ENCODE data around the gene DOCK2.

Gene DOCK2

GRCh38 chr5:169921949-169922348 lies 284.9 kb downstream of the DOCK2 start:
- Histone ChIP-seq H3K36me3 (ENCODE audit: control insufficient read depth in 2 of 2, insufficient read depth in 1 of 2, low read length in 2 of 2) (no peaks in the 10 kb centered on the region), H3K27ac (ENCODE audit: extremely low read depth, low read depth, low read length) (no peak overlapping the region), H3K4me1 (ENCODE audit: control insufficient read depth, insufficient read depth, low read length) (no peaks in the 10 kb centered on the region), H3K4me3 (ENCODE audit: low read depth, low read length) (no peak overlapping the region), H3K9me3 (ENCODE audit: control insufficient read depth, insufficient read depth, low read depth, low read length) (no peaks in the 10 kb centered on the region)
- TF ChIP-seq ZNF302 (tag by site-specific recombination; IDR thresholded peaks at IDR 0.05; ENCODE audit: low read depth) (no peak), KLF7 (tag by site-specific recombination; IDR thresholded peaks at IDR 0.05; ENCODE audit: borderline replicate concordance) (no peak), ZFHX2 (tag by site-specific recombination; conservative IDR thresholded peaks at IDR 0.05) (no peak), ZNF341 (tag by site-specific recombination; IDR thresholded peaks at IDR 0.05; ENCODE audit: low read depth) (no peak), ZNF366 (tag by site-specific recombination; conservative IDR thresholded peaks at IDR 0.05) (no peak), YY1 (tag by site-specific recombination; IDR thresholded peaks at IDR 0.05) (no peak), ZNF629 (tag by site-specific recombination; IDR thresholded peaks at IDR 0.05) (no peak), ZFP69B (tag by site-specific recombination; IDR thresholded peaks at IDR 0.05) (no peak), ZFP41 (tag by site-specific recombination; IDR thresholded peaks at IDR 0.05; ENCODE audit: borderline replicate concordance) (no peak), ZNF704 (tag by site-specific recombination; IDR thresholded peaks at IDR 0.05) (no peak), ZBTB7A (tag by site-specific recombination; IDR thresholded peaks at IDR 0.05; ENCODE audit: low read depth) (no peak), ATF2 (tag by site-specific recombination; IDR thresholded peaks at IDR 0.05; ENCODE audit: low read depth) (no peak)
- ChIA-PET POLR2A (no interaction called here), CTCF (interaction anchor here (0.6 to 2.1 kb wide), 2 partner anchors 58 to 129 kb away, joined by 3 to 8 read pairs; partner anchors contain the start of gene INSYN2B)

GRCh38 chr5:169922474-169922873 lies 285.4 kb downstream of the DOCK2 start:
- no peak overlapping the region for H3K27ac ChIP-seq (ENCODE audit: extremely low read depth, low read depth, low read length)
- TF ChIP-seq ZNF510 (tag by site-specific recombination; IDR thresholded peaks at IDR 0.05; ENCODE audit: insufficient replicate concordance), result no peak
- TF ChIP-seq ZNF664 (tag by site-specific recombination; IDR thresholded peaks at IDR 0.05), result 0 out of 2 replicates have a peak, but pooled peaks have one; percentile 23
- peak; percentile 56; the same call in 1 of the 2 replicates for TF ChIP-seq ZNF768 (tag by site-specific recombination; IDR thresholded peaks at IDR 0.05)
- TF ChIP-seq KLF10 (tag by site-specific recombination; IDR thresholded peaks at IDR 0.05), result no peak
- no peak for TF ChIP-seq ZNF138 (tag by site-specific recombination; IDR thresholded peaks at IDR 0.05; ENCODE audit: borderline replicate concordance)
- H3K36me3 ChIP-seq (ENCODE audit: control insufficient read depth in 2 of 2, insufficient read depth in 1 of 2, low read length in 2 of 2), result no peaks in the 10 kb centered on the region
- H3K4me1 ChIP-seq (ENCODE audit: control insufficient read depth, insufficient read depth, low read length), result no peaks in the 10 kb centered on the region
- no peak overlapping the region for H3K4me3 ChIP-seq (ENCODE audit: low read depth, low read length)
- ChIA-PET CTCF (interaction anchor here (0.6 to 2.1 kb wide), 3 partner anchors 58 to 148 kb away, joined by 3 to 8 read pairs (median 3); partner anchors contain the start of gene INSYN2B), POLR2A (no interaction called here)
- no peaks in the 10 kb centered on the region for H3K9me3 ChIP-seq (ENCODE audit: control insufficient read depth, insufficient read depth, low read depth, low read length)

GRCh38 chr5:169923988-169924387 lies 286.9 kb downstream of the DOCK2 start:
- CTCF ChIA-PET, result no interaction called here
- Histone ChIP-seq H3K36me3 (ENCODE audit: control insufficient read depth in 2 of 2, insufficient read depth in 1 of 2, low read length in 2 of 2) (no peaks in the 10 kb centered on the region), H3K4me1 (ENCODE audit: control insufficient read depth, insufficient read depth, low read length) (no peaks in the 10 kb centered on the region), H3K9me3 (ENCODE audit: control insufficient read depth, insufficient read depth, low read depth, low read length) (no peaks in the 10 kb centered on the region), H3K27ac (ENCODE audit: extremely low read depth, low read depth, low read length) (no peak overlapping the region), H3K4me3 (ENCODE audit: low read depth, low read length) (no peak overlapping the region)
- POLR2A ChIA-PET, result no interaction called here
- TF ChIP-seq ZNF639 (tag by site-specific recombination; IDR thresholded peaks at IDR 0.05) (no peak), GLIS2 (tag by site-specific recombination; IDR thresholded peaks at IDR 0.05) (no peak), SALL2 (tag by site-specific recombination; IDR thresholded peaks at IDR 0.05; ENCODE audit: borderline replicate concordance) (no peak), EGR2 (tag by site-specific recombination; IDR thresholded peaks at IDR 0.05; ENCODE audit: low read depth) (no peak), ZNF529 (tag by site-specific recombination; IDR thresholded peaks at IDR 0.05; ENCODE audit: insufficient replicate concordance) (no peak), ZIC2 (tag by site-specific recombination; IDR thresholded peaks at IDR 0.05) (no peak), ZNF26 (tag by site-specific recombination; IDR thresholded peaks at IDR 0.05) (no peak), ZNF561 (tag by site-specific recombination; IDR thresholded peaks at IDR 0.05; ENCODE audit: borderline replicate concordance) (no peak), ZNF214 (tag by site-specific recombination; IDR thresholded peaks at IDR 0.05; ENCODE audit: borderline replicate concordance) (no peak)

Data from HEK293 (cell line).